Osteocyte (in vitro differentiated cells): ENCODE measurements around the gene PRKN. TPM values are rescaled to one million over a fixed set of nuclear protein-coding genes. Genes with fewer than 3 reads are reported as not detected.

Experiments
- DNase-seq: peaks from one replicate; pipeline ENCODE4 v3.0.0; 2021; ENCODE audit warnings: mixed read lengths; ENCODE audit not compliant: unreplicated experiment; ENCODE audit errors: extremely low spot score
- H3K27ac Mint-ChIP-seq: one replicate; pipeline ENCODE4 v1.8.0; 2021; ENCODE audit warnings: mild to moderate bottlenecking, mixed read lengths; ENCODE audit not compliant: unreplicated experiment
- H3K27me3 Mint-ChIP-seq: one replicate; pipeline ENCODE4 v1.8.0; 2021; ENCODE audit warnings: mixed read lengths; ENCODE audit not compliant: unreplicated experiment
- H3K36me3 Mint-ChIP-seq: one replicate; pipeline ENCODE4 v1.8.0; 2021; ENCODE audit warnings: mixed read lengths; ENCODE audit not compliant: unreplicated experiment
- H3K4me1 Mint-ChIP-seq: one replicate; pipeline ENCODE4 v1.8.0; 2021; ENCODE audit warnings: mixed read lengths; ENCODE audit not compliant: unreplicated experiment
- H3K4me3 Mint-ChIP-seq: one replicate; pipeline ENCODE4 v1.8.0; 2021; ENCODE audit warnings: mild to moderate bottlenecking, moderate library complexity, mixed read lengths; ENCODE audit not compliant: unreplicated experiment
- H3K9me3 Mint-ChIP-seq: one replicate; pipeline ENCODE4 v1.8.0; 2021; ENCODE audit warnings: mixed read lengths; ENCODE audit not compliant: unreplicated experiment
- total RNA-seq: library from RNA; stranded (reverse); gene quantifications from 2 replicates; pipeline ENCODE4 v1.2.1, GENCODE V29; 2021
- TF ChIP-seq, protein P1 (sequence below): fragments of 200-600 bp; sonication (generic); IDR thresholded peaks from 2 replicates; pipeline ENCODE4 v1.5.0; 2021; ENCODE audit warnings: antibody characterized with exemption, mild to moderate bottlenecking, moderate library complexity

PRKN gene
- total RNA-seq, 1 donor from 2014 or later, result 13.4 TPM

DNA sequence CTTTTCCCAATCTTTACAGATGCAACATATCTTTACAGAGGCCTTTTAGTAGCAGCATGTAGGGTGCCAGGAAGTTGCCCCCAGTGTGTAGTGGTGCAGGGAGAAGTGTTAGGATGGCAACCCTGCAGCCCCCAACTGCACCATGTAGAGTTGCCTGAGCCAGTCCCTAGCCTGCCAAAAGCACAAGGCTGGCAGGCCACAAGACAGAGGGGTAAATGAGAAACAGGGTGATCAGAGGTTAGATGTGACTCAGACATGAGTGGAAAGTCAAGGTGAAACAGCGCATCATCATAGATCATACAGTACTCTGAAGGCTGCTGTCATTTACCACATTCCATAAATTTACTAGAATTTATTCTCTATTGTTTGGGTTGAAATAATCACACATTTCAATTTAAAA is 467.5 kb downstream of the PRKN start:
- no peak overlapping the region for H3K4me3 Mint-ChIP-seq
- TF ChIP-seq, protein P1, sequence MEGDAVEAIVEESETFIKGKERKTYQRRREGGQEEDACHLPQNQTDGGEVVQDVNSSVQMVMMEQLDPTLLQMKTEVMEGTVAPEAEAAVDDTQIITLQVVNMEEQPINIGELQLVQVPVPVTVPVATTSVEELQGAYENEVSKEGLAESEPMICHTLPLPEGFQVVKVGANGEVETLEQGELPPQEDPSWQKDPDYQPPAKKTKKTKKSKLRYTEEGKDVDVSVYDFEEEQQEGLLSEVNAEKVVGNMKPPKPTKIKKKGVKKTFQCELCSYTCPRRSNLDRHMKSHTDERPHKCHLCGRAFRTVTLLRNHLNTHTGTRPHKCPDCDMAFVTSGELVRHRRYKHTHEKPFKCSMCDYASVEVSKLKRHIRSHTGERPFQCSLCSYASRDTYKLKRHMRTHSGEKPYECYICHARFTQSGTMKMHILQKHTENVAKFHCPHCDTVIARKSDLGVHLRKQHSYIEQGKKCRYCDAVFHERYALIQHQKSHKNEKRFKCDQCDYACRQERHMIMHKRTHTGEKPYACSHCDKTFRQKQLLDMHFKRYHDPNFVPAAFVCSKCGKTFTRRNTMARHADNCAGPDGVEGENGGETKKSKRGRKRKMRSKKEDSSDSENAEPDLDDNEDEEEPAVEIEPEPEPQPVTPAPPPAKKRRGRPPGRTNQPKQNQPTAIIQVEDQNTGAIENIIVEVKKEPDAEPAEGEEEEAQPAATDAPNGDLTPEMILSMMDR, result no peak
- no peak for DNase-seq
- no peaks in the 10 kb centered on the region for H3K4me1 Mint-ChIP-seq
- no peaks in the 10 kb centered on the region for H3K9me3 Mint-ChIP-seq
- no peak overlapping the region for H3K27ac Mint-ChIP-seq
- no peaks in the 10 kb centered on the region for H3K36me3 Mint-ChIP-seq
- no peaks in the 10 kb centered on the region for H3K27me3 Mint-ChIP-seq

GRCh38 chr6:162258647-162259046 is 468.9 kb downstream of the PRKN start:
- DNase-seq, result no peak
- no peak overlapping the region for H3K4me3 Mint-ChIP-seq
- TF ChIP-seq, protein P1, result no peak
- H3K27me3 Mint-ChIP-seq, result no peaks in the 10 kb centered on the region
- H3K4me1 Mint-ChIP-seq, result no peaks in the 10 kb centered on the region
- H3K9me3 Mint-ChIP-seq, result no peaks in the 10 kb centered on the region
- H3K27ac Mint-ChIP-seq, result no peak overlapping the region
- H3K36me3 Mint-ChIP-seq, result no peaks in the 10 kb centered on the region

DNA sequence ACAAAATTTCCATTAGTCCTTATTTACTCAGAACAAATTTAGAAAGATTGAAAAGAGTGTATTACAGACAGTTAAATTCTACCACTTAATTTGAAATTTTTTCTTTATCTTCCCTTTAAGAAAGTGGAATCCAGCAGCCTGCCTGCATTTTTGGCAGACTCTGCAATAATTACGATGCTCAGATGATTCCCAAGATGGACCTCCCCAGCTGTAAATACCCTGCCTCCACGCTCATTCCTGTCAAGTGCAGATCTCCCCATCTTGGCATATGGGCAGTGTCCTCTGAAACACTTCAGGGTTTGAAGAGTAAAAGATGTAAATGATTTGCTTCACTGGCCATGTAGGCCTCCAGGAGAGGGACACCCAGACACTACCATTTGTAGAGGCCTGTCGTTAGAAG is 471.2 kb downstream of the PRKN start:
- TF ChIP-seq, protein P1, result no peak

DNA sequence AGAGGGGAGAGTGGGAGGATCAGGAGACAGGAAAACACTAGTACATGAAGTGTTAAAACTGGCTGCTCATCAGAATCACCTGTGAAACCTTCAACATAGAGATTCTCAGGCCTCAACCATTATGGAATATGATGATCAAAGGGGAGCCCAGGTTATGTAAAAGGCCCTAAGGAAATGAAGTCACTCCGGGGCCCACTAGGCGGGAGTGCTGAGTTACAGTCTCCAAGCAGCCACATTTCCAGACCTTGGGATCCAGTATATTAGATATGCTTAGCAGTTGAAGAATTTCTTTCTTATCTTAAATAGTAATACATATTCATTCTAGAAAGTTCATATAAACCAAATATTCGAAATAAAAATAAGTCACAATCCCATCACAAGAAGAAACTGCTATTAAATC is 476.3 kb downstream of the PRKN start:
- no peak for DNase-seq
- Mint-ChIP-seq H3K27me3 (no peaks in the 10 kb centered on the region), H3K9me3 (peaks cover 5% of the 10 kb centered on the region), H3K4me3 (no peak overlapping the region), H3K27ac (no peak overlapping the region), H3K4me1 (no peaks in the 10 kb centered on the region), H3K36me3 (peaks cover 4% of the 10 kb centered on the region)
- TF ChIP-seq, protein P1, result no peak

More for the DNA sequence above, 471.2 kb downstream of the PRKN start:
- Mint-ChIP-seq H3K9me3 (no peaks in the 10 kb centered on the region), H3K4me3 (no peak overlapping the region), H3K27ac (no peak overlapping the region), H3K36me3 (no peaks in the 10 kb centered on the region), H3K27me3 (no peaks in the 10 kb centered on the region), H3K4me1 (no peaks in the 10 kb centered on the region)
- no peak for DNase-seq

- Mint-ChIP-seq H3K27me3 (no peaks in the 10 kb centered on the region), H3K27ac (no peak overlapping the region), H3K36me3 (peaks cover 5% of the 10 kb centered on the region), H3K9me3 (peaks cover 5% of the 10 kb centered on the region), H3K4me3 (no peak overlapping the region), H3K4me1 (no peaks in the 10 kb centered on the region)
- TF ChIP-seq, protein P1, result no peak
- DNase-seq, result no peak
Measured at GRCh38 chr6:162249907-162250642, 477.5 kb downstream of the PRKN start.
